GM13976 (cell line): Measurements from ENCODE around the gene AMER2.

Experiments used
- DNase-seq: peaks from one replicate; pipeline ENCODE4 v3.0.0; 2012; ENCODE audit warnings: low spot score
- CTCF ChIP-seq: IDR thresholded peaks from 2 replicates; pipeline ENCODE4 v1.5.1; 2012; ENCODE audit warnings: borderline replicate concordance, mild to moderate bottlenecking; ENCODE audit not compliant: insufficient read depth; ENCODE audit errors: extremely low read depth, missing control alignments, control extremely low read depth
- in situ Hi-C: fragments of 300-500 bp; cut with MboI; formaldehyde crosslinking; loops from one replicate; pipeline ENCODE4 v1.12.0; 2022; ENCODE audit warnings: low sequenced_read_pairs, mixed read lengths, inconsistent platforms; ENCODE audit not compliant: unreplicated experiment

The AMER2 gene

GRCh38 chr13:25131881-25132420 lies 40.1 kb downstream of the AMER2 start:
- DNase-seq, result no peak
- in situ Hi-C loops, result no loop called here
- TF ChIP-seq CTCF, result no peak

- DNase-seq, result no peak
- TF ChIP-seq CTCF, result no peak
- in situ Hi-C loops, result no loop called here
Measured at GRCh38 chr13:25130944-25131343, 41.1 kb downstream of the AMER2 start.

GRCh38 chr13:25118378-25118905 lies 53.6 kb downstream of the AMER2 start:
- no peak for TF ChIP-seq CTCF
- no peak for DNase-seq
- in situ Hi-C loops, result no loop called here

GRCh38 chr13:25117312-25117711 lies 54.8 kb downstream of the AMER2 start:
- no peak for TF ChIP-seq CTCF
- DNase-seq, result no peak
- in situ Hi-C loops, result no loop called here

GRCh38 chr13:25116044-25116443 lies 56.0 kb downstream of the AMER2 start:
- no peak for DNase-seq
- no peak for TF ChIP-seq CTCF
- in situ Hi-C loops, result no loop called here

GRCh38 chr13:25114220-25114619 lies 57.9 kb downstream of the AMER2 start:
- peak; percentile 89 for TF ChIP-seq CTCF

More at GRCh38 chr13:25114220-25114619, 57.9 kb downstream of the AMER2 start:
- peak; percentile 81 for DNase-seq
- in situ Hi-C loops, result no loop called here
